SK-N-SH (cell line): ENCODE results near the gene DND1. TPM values are rescaled to one million over a fixed set of nuclear protein-coding genes. Genes with fewer than 3 reads are reported as not detected.

Experiments used
- CTCF ChIA-PET: fragments of 300-600, 350-600 bp; formaldehyde crosslinking; extraction: SDS; loops from one replicate; lab custom pipeline; 2021; lab: Yijun Ruan, JAX
- POLR2A ChIA-PET: fragments of 350-600 bp; sonication (Branson Sonifier 250); formaldehyde crosslinking; extraction: SDS; loops from one replicate; lab custom pipeline; 2020; ENCODE audit warnings: antibody characterized with exemption, inconsistent platforms; lab: Yijun Ruan, JAX
- DNase-seq: peaks from one replicate; pipeline ENCODE4 v3.0.0; 2012
- H2AFZ ChIP-seq: fragments of 200-600 bp; sonication (generic); 2 replicates; pipeline ENCODE4 v1.8.1; 2016; ENCODE audit warnings: antibody characterized with exemption, mild to moderate bottlenecking, low read depth
- H3F3A ChIP-seq: fragments of 200-600 bp; sonication (generic); replicated peaks from 2 replicates; pipeline ENCODE3; 2016; ENCODE audit warnings: antibody characterized with exemption, mild to moderate bottlenecking; ENCODE audit not compliant: insufficient read depth
- H3K27ac ChIP-seq, 2 experiments: fragments of 200-500 bp in 1 of 2; fragments of 200-600 bp in 1 of 2; sonication (Bioruptor generic) in 1 of 2; sonication (generic), shearing (Covaris generic) in 1 of 2; 2 replicates each; pipeline versions ENCODE4 v1.5.1 to v1.6.1; 2014 to 2016; ENCODE audit warnings: low read depth in 2 of 2, inconsistent platforms in 1 of 2, low read length in 1 of 2, mild to moderate bottlenecking in 1 of 2, mixed read lengths in 1 of 2
- H3K27me3 ChIP-seq: fragments of 200-600 bp; sonication (generic), shearing (Covaris generic); 2 replicates; pipeline ENCODE4 v1.6.1; 2016; ENCODE audit warnings: mixed run types; ENCODE audit not compliant: insufficient read depth
- H3K36me3 ChIP-seq, 2 experiments: fragments of 200-500 bp in 1 of 2; fragments of 200-600 bp in 1 of 2; sonication (Bioruptor generic) in 1 of 2; sonication (generic) in 1 of 2; replicated peaks in 1 of 2; 2 replicates each; pipeline versions ENCODE3 to v1.5.1; 2014 to 2016; ENCODE audit warnings: low read length in 1 of 2, mild to moderate bottlenecking in 1 of 2; ENCODE audit not compliant: insufficient read depth in 2 of 2, control insufficient read depth in 1 of 2
- H3K4me1 ChIP-seq, 2 experiments: fragments of 200-500 bp in 1 of 2; fragments of 200-600 bp in 1 of 2; sonication (Bioruptor generic) in 1 of 2; sonication (generic), shearing (Covaris generic) in 1 of 2; 2 replicates each; pipeline versions ENCODE4 v1.5.1 to v1.6.1; 2014 to 2016; ENCODE audit warnings: low read depth in 1 of 2, low read length in 1 of 2, mixed run types in 1 of 2; ENCODE audit not compliant: insufficient read depth in 2 of 2, control insufficient read depth in 1 of 2
- H3K4me2 ChIP-seq: fragments of 200-600 bp; sonication (generic), shearing (Covaris generic); 2 replicates; pipeline ENCODE4 v1.6.1; 2017; ENCODE audit warnings: mixed run types
- H3K4me3 ChIP-seq, 2 experiments: fragments of 200-500 bp in 1 of 2; fragments of 200-600 bp in 1 of 2; sonication (Bioruptor generic) in 1 of 2; sonication (generic), shearing (Covaris generic) in 1 of 2; 2 replicates each; pipeline versions ENCODE4 v1.5.1 to v1.8.1; 2014 to 2016; ENCODE audit warnings: low read depth in 2 of 2, inconsistent platforms in 1 of 2, low read length in 1 of 2, mild to moderate bottlenecking in 1 of 2, mixed read lengths in 1 of 2, moderate library complexity in 1 of 2
- H3K79me2 ChIP-seq: fragments of 200-600 bp; sonication (generic); 2 replicates; pipeline ENCODE4 v1.8.1; 2017; ENCODE audit warnings: mild to moderate bottlenecking; ENCODE audit not compliant: insufficient read depth
- H3K9ac ChIP-seq: fragments of 200-600 bp; sonication (generic); 2 replicates; pipeline ENCODE4 v1.6.1; 2017; ENCODE audit warnings: mixed run types
- H3K9me2 ChIP-seq: fragments of 200-600 bp; sonication (generic); 2 replicates; pipeline ENCODE4 v1.6.1; 2017; ENCODE audit warnings: mixed run types
- H3K9me3 ChIP-seq: fragments of 200-600 bp; sonication (generic); 2 replicates; pipeline ENCODE4 v1.6.1; 2017; ENCODE audit warnings: mixed run types, mild to moderate bottlenecking, moderate library complexity
- H4K20me1 ChIP-seq: fragments of 200-600 bp; sonication (generic); 2 replicates; pipeline ENCODE4 v1.6.1; 2017; ENCODE audit warnings: mild to moderate bottlenecking, mixed run types; ENCODE audit not compliant: insufficient read depth
- EZH2phosphoT487 ChIP-seq: fragments of 200-600 bp; sonication (generic); IDR thresholded peaks from 2 replicates; pipeline ENCODE4 v1.6.1; 2017; ENCODE audit warnings: low read depth, mixed run types, mild to moderate bottlenecking, antibody characterized with exemption, moderate library complexity, borderline replicate concordance
- GABPA ChIP-seq: IDR thresholded peaks from 2 replicates; pipeline ENCODE4 v1.4.0; 2012; ENCODE audit warnings: low read depth, mild to moderate bottlenecking
- IRF3 ChIP-seq: fragments of 150-350 bp; IDR thresholded peaks from 2 replicates; pipeline ENCODE4 v1.6.1; 2016; ENCODE audit warnings: mild to moderate bottlenecking, low read depth, low read length
- MAX ChIP-seq: IDR thresholded peaks from 2 replicates; pipeline ENCODE4 v1.4.0; 2012; ENCODE audit warnings: low read depth
- RAD21 ChIP-seq: IDR thresholded peaks from 2 replicates; pipeline ENCODE4 v1.6.1; 2012; ENCODE audit warnings: mild to moderate bottlenecking, low read length
- REST ChIP-seq: IDR thresholded peaks from 2 replicates; pipeline ENCODE4 v1.6.1; 2012; ENCODE audit warnings: mild to moderate bottlenecking, low read depth, low read length, moderate library complexity
- RXRA ChIP-seq: IDR thresholded peaks from 2 replicates; pipeline ENCODE4 v1.4.0; 2012; ENCODE audit warnings: low read depth, mild to moderate bottlenecking, borderline replicate concordance
- TAF1 ChIP-seq: IDR thresholded peaks from 2 replicates; pipeline ENCODE4 v1.6.1; 2012; ENCODE audit warnings: low read depth, mild to moderate bottlenecking, low read length, moderate library complexity, borderline replicate concordance
- WGBS: methylation state at CpG from one replicate; pipeline ENCODE4 v1.1.6; 2017; ENCODE audit warnings: low lambda C conversion rate; 5-methylcytosine and 5-hydroxymethylcytosine counted together
- polyA plus RNA-seq, 3 experiments: library from polyadenylated mRNA; depleted of rRNA; stranded (reverse); fragments of >200 nt; gene quantifications; 2 replicates each; pipeline ENCODE4 v1.2.3, GENCODE V29; 2012

The DND1 gene
- polyA plus RNA-seq, 1 of the 3 experiments (the other 2 are of a cell fraction) = 1.2 TPM

- no peak for DNase-seq
- no peak overlapping the region for H3K27ac ChIP-seq
- H3K9ac ChIP-seq = no peak overlapping the region; the same call in 1 of the 2 replicates
- H3K4me2 ChIP-seq = no peak overlapping the region
- H3K27me3 ChIP-seq = no peaks in the 10 kb centered on the region
- no peaks in the 10 kb centered on the region for H4K20me1 ChIP-seq
- WGBS = 81% methylated on average over 5 of the region's 5 CpGs
- H3K9me2 ChIP-seq = no peaks in the 10 kb centered on the region
- no peaks in the 10 kb centered on the region for H3K9me3 ChIP-seq
- POLR2A ChIA-PET = no interaction called here
- H3K79me2 ChIP-seq = peaks cover 60% of the 10 kb centered on the region
- H3K36me3 ChIP-seq = peaks cover 56 to 74% of the 10 kb centered on the region in 2 experiments
- peaks cover 18% of the 10 kb centered on the region for H3F3A ChIP-seq
- TF ChIP-seq RAD21 = no peak
- TF ChIP-seq EZH2phosphoT487 = no peak
- no peak for TF ChIP-seq GABPA
- no peak for TF ChIP-seq TAF1
- TF ChIP-seq IRF3 = no peak
- TF ChIP-seq RXRA = no peak
- TF ChIP-seq REST = no peak
- TF ChIP-seq MAX = no peak
- no peak overlapping the region for H3K4me3 ChIP-seq
- peaks cover 0 to 12% of the 10 kb centered on the region in 2 experiments; a peak in 2 of 4 replicates for H3K4me1 ChIP-seq
- H2AFZ ChIP-seq = no peak overlapping the region
- CTCF ChIA-PET = no interaction called here
Observed at GRCh38 chr5:140694276-140694675, 20.9 kb upstream of the DND1 start.
